GM10266 (cell line): ENCODE results near the gene FUCA1.
"Not testable (repeated sequence)": the region's sequence is repeated elsewhere in the genome, so short reads cannot be mapped to it uniquely, and the experiment has no call there.

Source experiments
- DNase-seq: peaks from one replicate; pipeline ENCODE4 v3.0.0; 2012; ENCODE audit errors: extremely low spot score
- CTCF ChIP-seq: IDR thresholded peaks from 2 replicates; pipeline ENCODE4 v1.5.1; 2012; ENCODE audit warnings: mild to moderate bottlenecking, low read depth; ENCODE audit not compliant: control insufficient read depth, insufficient read depth; ENCODE audit errors: missing control alignments

FUCA1 gene

DNA sequence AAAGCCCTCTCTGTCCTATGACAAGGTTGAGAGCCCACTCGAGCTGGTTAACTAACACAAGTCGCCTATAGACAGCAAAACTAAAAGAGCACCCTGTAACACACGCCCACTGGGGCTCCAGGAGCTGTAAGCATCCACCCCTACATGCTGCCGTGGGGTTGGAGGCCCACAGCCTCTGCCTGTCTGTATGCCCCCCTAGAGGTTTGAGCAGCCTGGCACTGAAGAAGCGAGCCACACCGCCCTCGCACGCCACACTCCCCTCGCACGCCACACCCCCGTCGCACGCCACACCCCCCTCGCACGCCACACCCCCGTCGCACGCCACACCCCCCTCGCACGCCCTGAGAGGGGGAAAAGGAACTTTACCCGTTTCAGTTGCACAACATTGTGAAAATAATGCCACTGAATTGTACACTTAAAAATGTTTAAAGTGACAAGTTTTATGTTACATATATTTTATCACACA, 29.7 kb downstream of the FUCA1 start:
- TF ChIP-seq CTCF, result no peak
- peak; percentile 72 for DNase-seq

- no peak for TF ChIP-seq CTCF
- no peak for DNase-seq
Measured at GRCh38 chr1:23837908-23838307, 30.2 kb downstream of the FUCA1 start.

- no peak for DNase-seq
Measured at GRCh38 chr1:23836037-23836436, 32.1 kb downstream of the FUCA1 start.

GRCh38 chr1:23834156-23834555, 33.9 kb downstream of the FUCA1 start:
- not testable (repeated sequence) for DNase-seq

More at GRCh38 chr1:23836037-23836436, 32.1 kb downstream of the FUCA1 start:
- no peak for TF ChIP-seq CTCF

DNA sequence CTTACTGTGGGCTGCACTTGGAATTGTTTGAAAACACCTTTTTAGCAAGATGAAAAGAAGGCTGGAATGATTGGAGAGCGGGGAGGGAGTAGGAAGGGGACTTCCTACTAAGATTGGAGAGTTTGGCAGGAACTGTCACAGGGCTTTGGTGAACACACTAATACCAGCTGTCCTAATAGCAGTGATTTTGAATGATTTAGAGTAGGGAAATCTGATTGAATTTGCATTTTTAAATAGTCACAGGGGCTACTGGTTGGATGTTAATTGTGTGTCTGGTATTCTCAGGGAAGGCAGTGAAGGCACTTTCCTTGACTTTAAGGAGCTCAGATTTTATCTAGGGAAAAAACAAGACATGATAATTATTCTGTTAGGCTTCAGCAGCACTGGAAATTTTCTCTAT, 40.4 kb downstream of the FUCA1 start:
- DNase-seq, result no peak
- no peak for TF ChIP-seq CTCF

- not testable (repeated sequence) for DNase-seq
Measured at GRCh38 chr1:23826590-23826989, 41.5 kb downstream of the FUCA1 start.

DNA sequence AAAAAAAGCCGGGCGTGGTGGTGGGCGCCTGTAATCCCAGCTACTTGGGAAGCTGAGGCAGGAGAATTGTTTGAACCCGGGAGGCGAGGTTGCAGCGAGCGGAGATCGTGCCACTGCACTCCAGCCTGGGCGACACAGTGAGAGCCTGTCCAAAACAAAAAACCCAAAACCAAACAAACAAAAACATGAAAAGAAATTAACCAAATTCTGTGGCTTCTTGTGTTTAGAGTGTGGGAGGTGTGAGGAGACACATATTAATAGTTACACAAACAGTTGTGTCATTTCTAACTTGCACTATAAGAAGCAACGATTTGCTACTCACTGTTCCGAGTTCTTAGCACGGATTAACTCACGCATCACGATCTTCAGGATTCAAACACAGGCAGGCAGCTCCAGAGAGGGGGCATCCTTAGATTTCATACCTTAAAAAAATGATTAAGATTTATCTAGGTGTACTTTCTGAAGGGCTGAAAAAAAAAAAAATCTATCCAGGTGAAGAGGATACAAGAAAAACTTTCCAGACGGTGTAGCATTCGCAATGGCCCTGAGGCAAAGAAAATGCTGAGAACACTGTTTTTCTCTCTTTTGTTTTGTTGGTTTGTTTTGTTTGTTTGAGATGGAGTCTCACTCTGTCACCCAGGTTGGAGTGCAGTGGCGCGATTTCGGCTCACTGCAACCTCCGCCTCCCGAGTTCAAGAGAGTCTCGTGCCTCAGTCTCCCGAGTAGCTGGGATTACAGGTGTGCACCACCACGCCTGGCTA, 42.1 kb downstream of the FUCA1 start:
- no peak for TF ChIP-seq CTCF
- peak; percentile 73 for DNase-seq

- DNase-seq, result peak; percentile 92
- TF ChIP-seq CTCF, result no peak
Measured at GRCh38 chr1:23825076-23825761, 42.9 kb downstream of the FUCA1 start, which contains the start of gene HMGCL. Gene HMGCL, minus strand, starts transcription at chr1:23825429. Its CDS starts 14 bp downstream, at chr1:23825415.
